ENCODE measurements around the gene TAOK3. TPM values are rescaled to one million over a fixed set of nuclear protein-coding genes. Genes with fewer than 3 reads are reported as not detected.

The TAOK3 gene
- total RNA-seq, 3 donors from 2014 or later: 43.5 to 57.8 (median 46.9) TPM

DNA sequence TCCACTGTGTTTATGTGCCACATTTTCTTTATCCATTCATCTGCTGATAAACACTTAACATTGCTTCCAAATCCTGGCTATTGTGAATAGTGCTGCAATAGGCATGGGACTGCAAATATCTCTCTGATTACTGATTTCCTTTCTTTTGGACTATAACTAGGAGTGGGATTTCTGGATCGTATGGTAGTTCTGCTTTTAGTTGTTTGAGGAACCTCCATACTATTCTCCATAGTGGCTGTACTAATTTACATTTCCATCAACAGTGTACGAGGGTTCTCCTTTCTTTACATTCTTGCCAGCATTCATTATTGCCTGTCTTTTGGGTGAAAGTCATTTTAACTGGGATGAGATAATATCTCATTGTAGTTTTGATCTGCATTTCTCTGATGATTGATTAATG lies 47.6 kb downstream of the TAOK3 start:
- TF ChIP-seq, protein P1, sequence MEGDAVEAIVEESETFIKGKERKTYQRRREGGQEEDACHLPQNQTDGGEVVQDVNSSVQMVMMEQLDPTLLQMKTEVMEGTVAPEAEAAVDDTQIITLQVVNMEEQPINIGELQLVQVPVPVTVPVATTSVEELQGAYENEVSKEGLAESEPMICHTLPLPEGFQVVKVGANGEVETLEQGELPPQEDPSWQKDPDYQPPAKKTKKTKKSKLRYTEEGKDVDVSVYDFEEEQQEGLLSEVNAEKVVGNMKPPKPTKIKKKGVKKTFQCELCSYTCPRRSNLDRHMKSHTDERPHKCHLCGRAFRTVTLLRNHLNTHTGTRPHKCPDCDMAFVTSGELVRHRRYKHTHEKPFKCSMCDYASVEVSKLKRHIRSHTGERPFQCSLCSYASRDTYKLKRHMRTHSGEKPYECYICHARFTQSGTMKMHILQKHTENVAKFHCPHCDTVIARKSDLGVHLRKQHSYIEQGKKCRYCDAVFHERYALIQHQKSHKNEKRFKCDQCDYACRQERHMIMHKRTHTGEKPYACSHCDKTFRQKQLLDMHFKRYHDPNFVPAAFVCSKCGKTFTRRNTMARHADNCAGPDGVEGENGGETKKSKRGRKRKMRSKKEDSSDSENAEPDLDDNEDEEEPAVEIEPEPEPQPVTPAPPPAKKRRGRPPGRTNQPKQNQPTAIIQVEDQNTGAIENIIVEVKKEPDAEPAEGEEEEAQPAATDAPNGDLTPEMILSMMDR (IDR thresholded peaks at IDR 0.05): no peak
- no peak for TF ChIP-seq POLR2AphosphoS5 (IDR thresholded peaks at IDR 0.05)
- no peak for TF ChIP-seq POLR2A (IDR thresholded peaks at IDR 0.05)
- intact Hi-C loops (cut with DNase I; ENCODE audit: low total_unique reads): no loop called here
- H3K27me3 ChIP-seq: no peaks in the 10 kb centered on the region
- H3K4me1 ChIP-seq: no peaks in the 10 kb centered on the region
- H3K9me3 ChIP-seq: no peaks in the 10 kb centered on the region
- H3K4me3 ChIP-seq: no peak overlapping the region
- DNase-seq (ENCODE audit: low spot score in 2 of 2): no peak
- no peaks in the 10 kb centered on the region for H3K36me3 ChIP-seq
- H3K27ac ChIP-seq: no peak overlapping the region

DNA sequence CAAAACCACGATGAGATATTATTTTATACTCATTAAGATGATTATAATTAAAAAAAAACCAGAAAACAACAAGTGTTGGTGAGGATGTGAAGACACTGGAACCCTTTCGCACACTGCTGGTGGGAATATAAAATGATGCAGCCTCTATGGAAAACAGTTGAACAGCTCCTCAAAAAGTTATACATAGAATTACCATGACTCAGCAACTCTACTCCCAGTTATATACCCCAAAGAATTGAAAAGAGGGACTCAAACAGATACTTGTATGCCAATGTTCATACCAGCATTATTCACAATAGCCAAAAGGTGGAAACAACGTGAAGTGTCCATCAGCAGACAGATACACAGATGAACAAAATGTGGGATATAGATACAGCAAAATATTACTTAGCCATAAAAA lies 53.1 kb downstream of the TAOK3 start:
- intact Hi-C loops (cut with DNase I; ENCODE audit: low total_unique reads): no loop called here
- Histone ChIP-seq H3K27ac (no peak overlapping the region), H3K4me1 (no peaks in the 10 kb centered on the region), H3K36me3 (no peaks in the 10 kb centered on the region), H3K27me3 (no peaks in the 10 kb centered on the region), H3K9me3 (no peaks in the 10 kb centered on the region), H3K4me3 (no peak overlapping the region)
- no peak for DNase-seq (ENCODE audit: low spot score in 2 of 2)
- no peak for TF ChIP-seq POLR2AphosphoS5 (IDR thresholded peaks at IDR 0.05)
- TF ChIP-seq, protein P1 (IDR thresholded peaks at IDR 0.05): no peak
- no peak for TF ChIP-seq POLR2A (IDR thresholded peaks at IDR 0.05)

GRCh38 chr12:118318744-118319143 lies 54.0 kb downstream of the TAOK3 start:
- DNase-seq (ENCODE audit: low spot score in 2 of 2): no peak
- TF ChIP-seq POLR2AphosphoS5 (IDR thresholded peaks at IDR 0.05): no peak
- TF ChIP-seq POLR2A (IDR thresholded peaks at IDR 0.05): no peak
- TF ChIP-seq, protein P1 (IDR thresholded peaks at IDR 0.05): no peak
- intact Hi-C loops (cut with DNase I; ENCODE audit: low total_unique reads): no loop called here

GRCh38 chr12:118317729-118318128 lies 55.0 kb downstream of the TAOK3 start:
- Histone ChIP-seq H3K27me3 (no peaks in the 10 kb centered on the region), H3K4me3 (no peak overlapping the region), H3K27ac (no peak overlapping the region), H3K36me3 (no peaks in the 10 kb centered on the region), H3K9me3 (no peaks in the 10 kb centered on the region), H3K4me1 (no peaks in the 10 kb centered on the region)
- no peak for DNase-seq (ENCODE audit: low spot score in 2 of 2)
- TF ChIP-seq, protein P1 (IDR thresholded peaks at IDR 0.05): no peak
- TF ChIP-seq POLR2A (IDR thresholded peaks at IDR 0.05) (no peak), POLR2AphosphoS5 (IDR thresholded peaks at IDR 0.05) (no peak)
- intact Hi-C loops (cut with DNase I; ENCODE audit: low total_unique reads): no loop called here

More at GRCh38 chr12:118318744-118319143, 54.0 kb downstream of the TAOK3 start:
- H3K27me3 ChIP-seq: no peaks in the 10 kb centered on the region
- no peaks in the 10 kb centered on the region for H3K36me3 ChIP-seq
- no peaks in the 10 kb centered on the region for H3K4me1 ChIP-seq
- H3K27ac ChIP-seq: no peak overlapping the region
- H3K4me3 ChIP-seq: no peak overlapping the region
- H3K9me3 ChIP-seq: no peaks in the 10 kb centered on the region

DNA sequence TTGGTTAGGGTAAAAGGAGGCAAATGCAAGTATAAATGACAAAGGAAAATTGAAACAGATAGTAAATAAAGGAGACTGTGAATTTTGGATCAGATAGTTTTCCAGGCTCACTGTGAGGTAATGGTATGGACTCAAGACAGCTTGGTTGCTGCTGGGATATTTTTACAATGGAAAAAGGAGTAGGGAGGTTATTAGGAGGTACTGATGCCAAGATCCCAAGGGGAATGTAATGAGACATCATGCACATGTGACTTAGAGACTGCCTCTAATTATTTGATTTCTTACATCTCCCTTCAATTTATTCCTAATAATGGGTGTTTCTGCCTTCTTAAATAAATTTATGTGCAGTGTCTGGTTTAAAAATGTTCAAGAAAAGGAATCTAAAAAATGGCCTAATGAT lies 56.9 kb downstream of the TAOK3 start:
- intact Hi-C loops (cut with DNase I; ENCODE audit: low total_unique reads): no loop called here
- H3K27ac ChIP-seq: no peak overlapping the region
- H3K9me3 ChIP-seq: no peaks in the 10 kb centered on the region
- peaks cover 0 to 12% of the 10 kb centered on the region in 2 donors for H3K4me1 ChIP-seq
- no peak for DNase-seq (ENCODE audit: low spot score in 2 of 2)
- TF ChIP-seq POLR2A (IDR thresholded peaks at IDR 0.05): no peak
- TF ChIP-seq, protein P1 (IDR thresholded peaks at IDR 0.05): no peak
- TF ChIP-seq POLR2AphosphoS5 (IDR thresholded peaks at IDR 0.05): no peak
- H3K27me3 ChIP-seq: no peaks in the 10 kb centered on the region
- no peaks in the 10 kb centered on the region for H3K36me3 ChIP-seq
- H3K4me3 ChIP-seq: no peak overlapping the region

Data from breast epithelium (tissue), 4 donors.